Measurements from ENCODE around the gene ODR4. TPM values are rescaled to one million over a fixed set of nuclear protein-coding genes. Genes with fewer than 3 reads are reported as not detected.

ODR4 gene
- total RNA-seq, 4 donors from 2014 or later = 11.3 to 16.8 (median 11.9) TPM

DNA sequence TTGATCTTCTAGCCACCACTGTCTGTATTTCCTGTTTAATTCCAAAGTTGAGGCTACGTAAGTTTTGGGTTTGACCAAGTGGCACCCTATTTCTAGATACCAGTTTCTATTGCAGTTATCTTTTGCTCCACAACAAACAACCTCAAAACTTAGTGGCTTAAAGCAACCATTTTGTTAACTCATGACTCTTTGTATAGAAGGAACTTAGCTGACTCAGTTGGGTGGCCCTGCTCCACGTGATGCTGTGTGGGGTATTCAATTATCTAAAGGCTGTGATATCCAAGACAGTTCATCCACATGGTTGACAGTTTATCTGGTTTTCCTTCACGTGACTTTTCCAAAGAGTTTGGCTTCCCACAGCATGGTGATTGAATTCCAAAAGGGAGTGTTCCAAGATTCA is 50.5 kb downstream of the ODR4 start:
- in situ Hi-C loops (cut with MboI; ENCODE audit: low sequenced_read_pairs in 4 of 4) = no loop called here
- intact Hi-C loops (cut with DNase I; ENCODE audit: low total_unique reads) = no loop called here

DNA sequence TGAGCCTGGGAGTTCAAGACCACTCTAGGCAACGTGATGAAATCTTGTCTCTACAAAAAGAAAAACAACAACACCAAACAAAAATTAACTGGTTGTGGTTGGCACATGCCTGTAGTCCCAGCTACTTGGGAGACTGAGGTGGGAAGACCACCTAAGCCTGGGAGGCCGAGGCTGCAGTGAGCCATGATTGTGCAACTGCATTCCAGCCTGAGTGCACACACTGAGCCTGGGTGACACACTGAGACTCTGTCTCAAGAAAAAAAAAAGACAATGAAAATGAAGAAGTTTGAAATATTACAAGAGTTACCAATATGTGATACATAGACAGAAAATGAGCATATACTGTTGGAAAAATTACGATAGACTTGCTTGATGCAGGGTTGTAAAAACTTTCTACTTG is 53.4 kb downstream of the ODR4 start:
- ATAC-seq = no peak
- DNase-seq = no peak
- no peaks in the 10 kb centered on the region for H3K9me3 ChIP-seq
- no peaks in the 10 kb centered on the region for H3K4me1 ChIP-seq
- H3K4me3 ChIP-seq = no peak overlapping the region
- H3K27ac ChIP-seq = no peak overlapping the region
- H3K27me3 ChIP-seq = no peaks in the 10 kb centered on the region
- in situ Hi-C loops (cut with MboI; ENCODE audit: low sequenced_read_pairs in 4 of 4) = no loop called here
- TF ChIP-seq POLR2A (IDR thresholded peaks at IDR 0.05) = no peak
- TF ChIP-seq, protein P1, sequence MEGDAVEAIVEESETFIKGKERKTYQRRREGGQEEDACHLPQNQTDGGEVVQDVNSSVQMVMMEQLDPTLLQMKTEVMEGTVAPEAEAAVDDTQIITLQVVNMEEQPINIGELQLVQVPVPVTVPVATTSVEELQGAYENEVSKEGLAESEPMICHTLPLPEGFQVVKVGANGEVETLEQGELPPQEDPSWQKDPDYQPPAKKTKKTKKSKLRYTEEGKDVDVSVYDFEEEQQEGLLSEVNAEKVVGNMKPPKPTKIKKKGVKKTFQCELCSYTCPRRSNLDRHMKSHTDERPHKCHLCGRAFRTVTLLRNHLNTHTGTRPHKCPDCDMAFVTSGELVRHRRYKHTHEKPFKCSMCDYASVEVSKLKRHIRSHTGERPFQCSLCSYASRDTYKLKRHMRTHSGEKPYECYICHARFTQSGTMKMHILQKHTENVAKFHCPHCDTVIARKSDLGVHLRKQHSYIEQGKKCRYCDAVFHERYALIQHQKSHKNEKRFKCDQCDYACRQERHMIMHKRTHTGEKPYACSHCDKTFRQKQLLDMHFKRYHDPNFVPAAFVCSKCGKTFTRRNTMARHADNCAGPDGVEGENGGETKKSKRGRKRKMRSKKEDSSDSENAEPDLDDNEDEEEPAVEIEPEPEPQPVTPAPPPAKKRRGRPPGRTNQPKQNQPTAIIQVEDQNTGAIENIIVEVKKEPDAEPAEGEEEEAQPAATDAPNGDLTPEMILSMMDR (IDR thresholded peaks at IDR 0.05 in 4 of 5, conservative IDR thresholded peaks at IDR 0.05 in 1 of 5) = no peak
- peaks cover 0 to 3% of the 10 kb centered on the region in 2 donors for H3K36me3 ChIP-seq
- intact Hi-C loops (cut with DNase I; ENCODE audit: low total_unique reads) = no loop called here

More for the DNA sequence above, 50.5 kb downstream of the ODR4 start:
- peaks cover 0 to 3% of the 10 kb centered on the region in 2 donors for H3K36me3 ChIP-seq
- H3K9me3 ChIP-seq = no peaks in the 10 kb centered on the region
- H3K4me1 ChIP-seq = no peaks in the 10 kb centered on the region
- H3K4me3 ChIP-seq = no peak overlapping the region
- H3K27ac ChIP-seq = no peak overlapping the region
- DNase-seq (no peak), ATAC-seq (no peak)
- no peaks in the 10 kb centered on the region for H3K27me3 ChIP-seq
- TF ChIP-seq POLR2A (IDR thresholded peaks at IDR 0.05) = no peak
- TF ChIP-seq, protein P1 (IDR thresholded peaks at IDR 0.05 in 4 of 5, conservative IDR thresholded peaks at IDR 0.05 in 1 of 5) = no peak

DNA sequence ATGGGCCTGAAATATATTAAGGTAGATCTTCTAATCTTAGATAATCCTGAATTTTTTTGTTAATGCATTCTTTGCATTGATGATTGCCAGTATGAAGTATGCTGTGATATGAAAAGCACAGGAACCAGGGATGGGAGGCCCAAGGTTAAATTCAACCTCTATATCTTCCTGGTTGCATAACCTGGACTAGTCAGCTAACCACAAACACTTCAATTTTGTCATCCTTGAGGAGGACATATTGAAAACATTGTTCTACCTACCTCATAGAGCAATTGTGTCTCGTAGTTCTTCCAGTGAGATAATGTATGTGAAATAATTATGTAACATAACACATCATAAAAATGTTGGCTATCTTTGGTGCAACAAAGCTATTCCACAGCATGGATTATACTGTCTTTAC is 59.7 kb downstream of the ODR4 start:
- H3K27ac ChIP-seq = no peak overlapping the region
- in situ Hi-C loops (cut with MboI; ENCODE audit: low sequenced_read_pairs in 4 of 4) (no loop called here), intact Hi-C loops (cut with DNase I; ENCODE audit: low total_unique reads) (no loop called here)
- ATAC-seq (no peak), DNase-seq (no peak)
- no peaks in the 10 kb centered on the region for H3K27me3 ChIP-seq
- no peak for TF ChIP-seq POLR2A (IDR thresholded peaks at IDR 0.05)
- TF ChIP-seq, protein P1 (IDR thresholded peaks at IDR 0.05 in 4 of 5, conservative IDR thresholded peaks at IDR 0.05 in 1 of 5) = no peak
- H3K36me3 ChIP-seq = no peaks in the 10 kb centered on the region
- no peak overlapping the region for H3K4me3 ChIP-seq
- no peaks in the 10 kb centered on the region for H3K9me3 ChIP-seq
- H3K4me1 ChIP-seq = no peaks in the 10 kb centered on the region

DNA sequence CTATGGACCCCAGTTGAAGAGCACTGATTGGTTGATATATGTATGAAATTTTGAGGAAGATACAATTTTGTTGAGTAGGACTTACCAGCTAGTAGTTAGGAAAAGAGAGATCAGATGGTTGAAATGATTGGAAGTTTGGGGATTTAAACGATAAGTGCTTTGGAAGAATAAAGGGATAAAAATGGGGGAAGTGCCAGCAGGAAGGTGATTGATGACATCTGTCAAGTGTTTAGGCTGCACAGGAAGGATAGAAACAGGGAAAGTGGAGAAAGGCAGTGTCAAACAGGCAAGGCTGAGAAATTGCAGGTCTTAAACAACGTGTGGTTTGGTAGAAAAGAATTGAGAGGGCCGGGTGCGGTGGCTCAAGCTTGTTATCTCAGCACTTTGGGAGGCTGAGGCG is 62.9 kb downstream of the ODR4 start:
- H3K4me3 ChIP-seq = no peak overlapping the region
- ATAC-seq (no peak), DNase-seq (no peak)
- intact Hi-C loops (cut with DNase I; ENCODE audit: low total_unique reads) = no loop called here
- H3K4me1 ChIP-seq = no peaks in the 10 kb centered on the region
- in situ Hi-C loops (cut with MboI; ENCODE audit: low sequenced_read_pairs in 4 of 4) = no loop called here
- H3K36me3 ChIP-seq = no peaks in the 10 kb centered on the region
- no peaks in the 10 kb centered on the region for H3K27me3 ChIP-seq
- no peaks in the 10 kb centered on the region for H3K9me3 ChIP-seq
- TF ChIP-seq POLR2A (IDR thresholded peaks at IDR 0.05) = no peak
- no peak overlapping the region for H3K27ac ChIP-seq

DNA sequence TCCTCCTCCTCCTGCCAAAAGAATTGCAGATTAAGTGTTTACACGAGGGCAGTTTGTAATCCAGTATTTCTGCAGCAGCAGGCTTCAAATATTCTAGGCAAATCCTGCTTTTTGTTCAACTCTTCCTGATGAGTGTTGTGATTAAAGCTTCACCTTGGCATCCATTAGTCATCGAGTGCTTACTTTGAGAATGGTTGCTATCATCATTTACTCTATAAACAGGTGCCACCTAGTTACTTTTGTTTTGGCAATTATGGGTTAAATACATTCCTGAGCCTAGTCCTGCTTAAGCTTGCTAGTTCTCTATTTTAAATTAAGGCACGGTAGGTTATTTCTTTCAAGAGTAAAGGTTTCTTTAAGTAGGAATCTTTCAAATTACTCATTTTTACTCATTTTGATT is 64.9 kb downstream of the ODR4 start:
- H3K4me1 ChIP-seq = no peaks in the 10 kb centered on the region
- H3K4me3 ChIP-seq = no peak overlapping the region
- no peaks in the 10 kb centered on the region for H3K36me3 ChIP-seq
- intact Hi-C loops (cut with DNase I; ENCODE audit: low total_unique reads) (no loop called here), in situ Hi-C loops (cut with MboI; ENCODE audit: low sequenced_read_pairs in 4 of 4) (no loop called here)
- H3K27me3 ChIP-seq = no peaks in the 10 kb centered on the region
- DNase-seq = no peak
- TF ChIP-seq, protein P1 (IDR thresholded peaks at IDR 0.05 in 4 of 5, conservative IDR thresholded peaks at IDR 0.05 in 1 of 5) = no peak
- no peak for TF ChIP-seq POLR2A (IDR thresholded peaks at IDR 0.05)
- no peak overlapping the region for H3K27ac ChIP-seq
- no peak for ATAC-seq
- H3K9me3 ChIP-seq = no peaks in the 10 kb centered on the region

Data from gastrocnemius medialis (tissue), 4 donors.